GM21381 (cell line): ENCODE measurements around the gene MMP28.

ENCODE experiments used
- ATAC-seq: cut with Tn5 transposase; IDR thresholded peaks from one replicate; pipeline ENCODE4 v1.9.1; 2021; ENCODE audit warnings: mild to moderate bottlenecking, moderate library complexity; ENCODE audit not compliant: unreplicated experiment

Gene MMP28

GRCh38 chr17:35799942-35800341, 4.5 kb upstream of the MMP28 start:
- ATAC-seq = no peak

GRCh38 chr17:35797918-35798317, 2.5 kb upstream of the MMP28 start:
- ATAC-seq = no peak

GRCh38 chr17:35797370-35797769, 1.9 kb upstream of the MMP28 start:
- no peak for ATAC-seq

- no peak for ATAC-seq
Observed at GRCh38 chr17:35796942-35797341, 1.5 kb upstream of the MMP28 start.

GRCh38 chr17:35795871-35796265, 427 bp upstream of the MMP28 start:
- ATAC-seq = no peak

GRCh38 chr17:35793257-35793656, 2.2 kb downstream of the MMP28 start:
- ATAC-seq = no peak

- ATAC-seq = no peak
Observed at GRCh38 chr17:35791681-35792350, 3.6 kb downstream of the MMP28 start.

GRCh38 chr17:35790841-35791240, 4.6 kb downstream of the MMP28 start:
- ATAC-seq = no peak

- ATAC-seq = no peak
Observed at GRCh38 chr17:35788477-35789368, 6.7 kb downstream of the MMP28 start.

GRCh38 chr17:35786941-35787432, 8.5 kb downstream of the MMP28 start:
- no peak for ATAC-seq

GRCh38 chr17:35784895-35785294, 10.5 kb downstream of the MMP28 start:
- no peak for ATAC-seq

GRCh38 chr17:35780950-35781349, 14.5 kb downstream of the MMP28 start:
- no peak for ATAC-seq

GRCh38 chr17:35778641-35779196, 16.7 kb downstream of the MMP28 start:
- no peak for ATAC-seq

GRCh38 chr17:35775583-35775982, 19.9 kb downstream of the MMP28 start:
- no peak for ATAC-seq

GRCh38 chr17:35775039-35775438, 20.4 kb downstream of the MMP28 start:
- no peak for ATAC-seq

- no peak for ATAC-seq
Observed at GRCh38 chr17:35774499-35774898, 20.9 kb downstream of the MMP28 start.

GRCh38 chr17:35773679-35774425, 21.6 kb downstream of the MMP28 start:
- no peak for ATAC-seq

- ATAC-seq = no peak
Observed at GRCh38 chr17:35773129-35773528, 22.3 kb downstream of the MMP28 start.

- no peak for ATAC-seq
Observed at GRCh38 chr17:35769895-35770486, 25.4 kb downstream of the MMP28 start.

- ATAC-seq = no peak
Observed at GRCh38 chr17:35768797-35769196, 26.6 kb downstream of the MMP28 start.
